ENCODE data around the gene MORC1.

MORC1 gene

GRCh38 chr3:109127553-109127952 is 9.6 kb upstream of the MORC1 start:
- Histone ChIP-seq H2AFZ (ENCODE audit: low read length) (no peak overlapping the region), H3K9me3 (replicated peaks; ENCODE audit: insufficient read depth, low read length) (no peaks in the 10 kb centered on the region), H3K9me2 (replicated peaks; ENCODE audit: insufficient read depth, low read length) (no peaks in the 10 kb centered on the region), H3K27me3 (replicated peaks; ENCODE audit: insufficient read depth, low read length) (no peaks in the 10 kb centered on the region), H3K4me3 (ENCODE audit: low read length) (no peak overlapping the region), H3F3A (ENCODE audit: insufficient read depth, low read length) (no peaks in the 10 kb centered on the region), H3K36me3 (replicated peaks; ENCODE audit: insufficient read depth, low read length) (no peaks in the 10 kb centered on the region), H3K27ac (ENCODE audit: low read length) (no peak overlapping the region), H4K20me1 (ENCODE audit: insufficient read depth, low read length) (no peaks in the 10 kb centered on the region), H3K9ac (ENCODE audit: low read length) (no peak overlapping the region), H3K4me2 (ENCODE audit: low read depth, low read length) (no peak overlapping the region), H3K4me1 (ENCODE audit: low read length) (no peaks in the 10 kb centered on the region), H3K79me2 (ENCODE audit: low read length) (no peaks in the 10 kb centered on the region)
- no peak for DNase-seq
- TF ChIP-seq EZH2phosphoT487 (IDR thresholded peaks at IDR 0.05; ENCODE audit: low read length) = no peak
- no peak for TF ChIP-seq CTCF (IDR thresholded peaks at IDR 0.05; ENCODE audit: low read length)
- TF ChIP-seq EZH2 (optimal IDR thresholded peaks at IDR 0.05; ENCODE audit: low read depth, low read length) = no peak

- Histone ChIP-seq H3K4me2 (ENCODE audit: low read depth, low read length) (no peak overlapping the region), H3K4me1 (ENCODE audit: low read length) (no peaks in the 10 kb centered on the region), H3K79me2 (ENCODE audit: low read length) (no peaks in the 10 kb centered on the region), H3K27ac (ENCODE audit: low read length) (no peak overlapping the region), H3K4me3 (ENCODE audit: low read length) (no peak overlapping the region), H2AFZ (ENCODE audit: low read length) (no peak overlapping the region), H3K9ac (ENCODE audit: low read length) (no peak overlapping the region), H4K20me1 (ENCODE audit: insufficient read depth, low read length) (no peaks in the 10 kb centered on the region), H3K9me2 (replicated peaks; ENCODE audit: insufficient read depth, low read length) (no peaks in the 10 kb centered on the region), H3K27me3 (replicated peaks; ENCODE audit: insufficient read depth, low read length) (no peaks in the 10 kb centered on the region), H3F3A (ENCODE audit: insufficient read depth, low read length) (no peaks in the 10 kb centered on the region), H3K9me3 (replicated peaks; ENCODE audit: insufficient read depth, low read length) (no peaks in the 10 kb centered on the region), H3K36me3 (replicated peaks; ENCODE audit: insufficient read depth, low read length) (no peaks in the 10 kb centered on the region)
- DNase-seq = no peak
- TF ChIP-seq EZH2phosphoT487 (IDR thresholded peaks at IDR 0.05; ENCODE audit: low read length) = no peak
- no peak for TF ChIP-seq EZH2 (optimal IDR thresholded peaks at IDR 0.05; ENCODE audit: low read depth, low read length)
- TF ChIP-seq CTCF (IDR thresholded peaks at IDR 0.05; ENCODE audit: low read length) = no peak
Measured at GRCh38 chr3:109125902-109126301, 8.0 kb upstream of the MORC1 start.

GRCh38 chr3:109122690-109123089 is 4.8 kb upstream of the MORC1 start:
- no peak overlapping the region for H3K9ac ChIP-seq (ENCODE audit: low read length)
- DNase-seq = no peak
- no peaks in the 10 kb centered on the region for H3K27me3 ChIP-seq (replicated peaks; ENCODE audit: insufficient read depth, low read length)
- no peaks in the 10 kb centered on the region for H3K79me2 ChIP-seq (ENCODE audit: low read length)
- TF ChIP-seq EZH2 (optimal IDR thresholded peaks at IDR 0.05; ENCODE audit: low read depth, low read length) (no peak), EZH2phosphoT487 (IDR thresholded peaks at IDR 0.05; ENCODE audit: low read length) (no peak), CTCF (IDR thresholded peaks at IDR 0.05; ENCODE audit: low read length) (no peak)
- no peak overlapping the region for H2AFZ ChIP-seq (ENCODE audit: low read length)
- H3K27ac ChIP-seq (ENCODE audit: low read length) = no peak overlapping the region
- H3F3A ChIP-seq (ENCODE audit: insufficient read depth, low read length) = no peaks in the 10 kb centered on the region
- H3K9me3 ChIP-seq (replicated peaks; ENCODE audit: insufficient read depth, low read length) = no peaks in the 10 kb centered on the region
- no peaks in the 10 kb centered on the region for H3K9me2 ChIP-seq (replicated peaks; ENCODE audit: insufficient read depth, low read length)
- no peak overlapping the region for H3K4me2 ChIP-seq (ENCODE audit: low read depth, low read length)
- no peaks in the 10 kb centered on the region for H4K20me1 ChIP-seq (ENCODE audit: insufficient read depth, low read length)
- H3K36me3 ChIP-seq (replicated peaks; ENCODE audit: insufficient read depth, low read length) = no peaks in the 10 kb centered on the region
- H3K4me3 ChIP-seq (ENCODE audit: low read length) = no peak overlapping the region
- H3K4me1 ChIP-seq (ENCODE audit: low read length) = no peaks in the 10 kb centered on the region
